ENCODE results near the gene LAMA3. TPM values are rescaled to one million over a fixed set of nuclear protein-coding genes. Genes with fewer than 3 reads are reported as not detected.

Gene LAMA3, protein sequence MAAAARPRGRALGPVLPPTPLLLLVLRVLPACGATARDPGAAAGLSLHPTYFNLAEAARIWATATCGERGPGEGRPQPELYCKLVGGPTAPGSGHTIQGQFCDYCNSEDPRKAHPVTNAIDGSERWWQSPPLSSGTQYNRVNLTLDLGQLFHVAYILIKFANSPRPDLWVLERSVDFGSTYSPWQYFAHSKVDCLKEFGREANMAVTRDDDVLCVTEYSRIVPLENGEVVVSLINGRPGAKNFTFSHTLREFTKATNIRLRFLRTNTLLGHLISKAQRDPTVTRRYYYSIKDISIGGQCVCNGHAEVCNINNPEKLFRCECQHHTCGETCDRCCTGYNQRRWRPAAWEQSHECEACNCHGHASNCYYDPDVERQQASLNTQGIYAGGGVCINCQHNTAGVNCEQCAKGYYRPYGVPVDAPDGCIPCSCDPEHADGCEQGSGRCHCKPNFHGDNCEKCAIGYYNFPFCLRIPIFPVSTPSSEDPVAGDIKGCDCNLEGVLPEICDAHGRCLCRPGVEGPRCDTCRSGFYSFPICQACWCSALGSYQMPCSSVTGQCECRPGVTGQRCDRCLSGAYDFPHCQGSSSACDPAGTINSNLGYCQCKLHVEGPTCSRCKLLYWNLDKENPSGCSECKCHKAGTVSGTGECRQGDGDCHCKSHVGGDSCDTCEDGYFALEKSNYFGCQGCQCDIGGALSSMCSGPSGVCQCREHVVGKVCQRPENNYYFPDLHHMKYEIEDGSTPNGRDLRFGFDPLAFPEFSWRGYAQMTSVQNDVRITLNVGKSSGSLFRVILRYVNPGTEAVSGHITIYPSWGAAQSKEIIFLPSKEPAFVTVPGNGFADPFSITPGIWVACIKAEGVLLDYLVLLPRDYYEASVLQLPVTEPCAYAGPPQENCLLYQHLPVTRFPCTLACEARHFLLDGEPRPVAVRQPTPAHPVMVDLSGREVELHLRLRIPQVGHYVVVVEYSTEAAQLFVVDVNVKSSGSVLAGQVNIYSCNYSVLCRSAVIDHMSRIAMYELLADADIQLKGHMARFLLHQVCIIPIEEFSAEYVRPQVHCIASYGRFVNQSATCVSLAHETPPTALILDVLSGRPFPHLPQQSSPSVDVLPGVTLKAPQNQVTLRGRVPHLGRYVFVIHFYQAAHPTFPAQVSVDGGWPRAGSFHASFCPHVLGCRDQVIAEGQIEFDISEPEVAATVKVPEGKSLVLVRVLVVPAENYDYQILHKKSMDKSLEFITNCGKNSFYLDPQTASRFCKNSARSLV (N-terminal part only)
- total RNA-seq (2014; rRNA removed; shearing (Covaris generic)), result 0.49 and 2.9 TPM in 2 replicates

DNA sequence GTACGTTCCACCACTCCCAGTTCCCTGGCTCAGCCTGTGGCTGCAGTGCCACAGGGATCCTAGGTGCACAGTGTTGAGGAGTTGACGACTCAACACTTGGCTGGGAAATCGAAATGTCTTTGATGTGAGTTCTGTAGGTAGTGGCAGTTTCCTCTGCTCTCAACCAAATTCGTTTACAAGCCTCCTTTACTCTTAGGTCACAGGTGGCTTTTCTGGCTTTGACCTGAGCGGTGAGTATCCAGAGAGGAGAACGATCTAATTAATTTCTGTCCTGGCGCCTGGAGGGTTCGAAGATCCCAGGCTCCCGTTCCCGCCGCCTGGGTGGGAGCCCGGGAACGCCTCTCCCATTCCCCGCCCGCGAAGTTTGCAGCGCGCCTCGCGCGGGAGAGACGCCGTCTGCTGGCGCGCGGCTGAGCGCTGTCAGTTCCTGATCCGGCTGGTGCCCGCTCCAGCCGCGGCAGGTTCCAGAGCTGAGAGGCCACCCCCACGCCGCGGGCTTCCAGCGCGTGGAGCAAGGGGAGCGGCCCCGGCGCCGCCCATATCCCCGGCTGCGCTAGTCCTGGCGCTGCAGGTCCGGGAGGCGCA lies at the start of gene LAMA3:
Gene LAMA3 (plus strand): TSS at position 423 of the 585 bp plus-strand sequence. CDS start 231 bp downstream, outside the sequence.
- peak; percentile 54 for DNase-seq (ENCODE audit: low read depth)

DNA sequence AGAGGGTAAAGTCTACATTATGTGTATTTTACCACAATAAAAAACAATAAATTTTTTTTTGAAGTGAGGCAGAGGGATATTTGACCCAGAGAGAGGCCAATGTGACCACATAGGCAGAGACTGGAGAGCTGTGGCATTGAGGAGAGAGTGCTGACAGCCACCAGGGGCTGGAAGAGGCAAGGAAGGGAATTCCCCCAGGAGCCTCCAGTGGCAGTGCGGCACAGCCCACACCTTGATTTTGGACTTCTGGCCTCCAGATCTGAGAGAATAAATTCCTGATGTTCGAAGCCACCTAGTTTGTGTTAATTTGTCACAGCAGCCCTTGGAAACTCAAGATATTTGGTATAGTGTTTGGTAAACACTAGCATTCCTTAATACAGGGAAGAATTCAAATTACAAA lies 49.2 kb upstream of the LAMA3 start:
- DNase-seq (ENCODE audit: low read depth), result no peak

DNA sequence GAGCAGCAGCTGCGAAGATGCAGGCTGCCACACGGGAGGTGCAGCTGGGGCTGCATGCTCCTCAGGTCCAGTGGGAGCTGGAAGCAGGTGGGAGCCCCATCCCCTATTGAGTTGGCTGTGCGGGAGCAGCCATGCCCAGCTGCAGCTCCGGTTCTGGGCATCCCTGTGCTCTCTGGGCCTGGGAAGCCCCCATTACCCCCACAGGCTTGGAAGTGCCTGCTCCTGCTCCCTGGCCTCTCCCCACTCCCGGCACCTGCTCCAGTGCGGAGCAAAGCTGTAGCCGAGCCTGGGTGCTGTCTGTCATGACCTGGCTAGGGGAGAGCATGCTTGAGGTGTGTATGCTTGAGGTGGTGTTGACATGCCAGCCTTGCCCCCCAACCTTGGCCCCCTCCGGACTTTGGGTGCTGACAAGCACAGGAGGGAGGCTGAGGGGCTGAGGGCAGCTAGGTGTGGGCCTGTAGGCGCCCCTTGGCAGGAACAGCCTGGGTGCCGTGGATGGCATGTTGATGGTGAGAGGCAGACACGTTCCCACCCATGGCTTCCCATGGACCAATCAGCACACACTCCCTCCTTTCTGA lies 48.0 kb upstream of the LAMA3 start:
- no peak for DNase-seq (ENCODE audit: low read depth)

DNA sequence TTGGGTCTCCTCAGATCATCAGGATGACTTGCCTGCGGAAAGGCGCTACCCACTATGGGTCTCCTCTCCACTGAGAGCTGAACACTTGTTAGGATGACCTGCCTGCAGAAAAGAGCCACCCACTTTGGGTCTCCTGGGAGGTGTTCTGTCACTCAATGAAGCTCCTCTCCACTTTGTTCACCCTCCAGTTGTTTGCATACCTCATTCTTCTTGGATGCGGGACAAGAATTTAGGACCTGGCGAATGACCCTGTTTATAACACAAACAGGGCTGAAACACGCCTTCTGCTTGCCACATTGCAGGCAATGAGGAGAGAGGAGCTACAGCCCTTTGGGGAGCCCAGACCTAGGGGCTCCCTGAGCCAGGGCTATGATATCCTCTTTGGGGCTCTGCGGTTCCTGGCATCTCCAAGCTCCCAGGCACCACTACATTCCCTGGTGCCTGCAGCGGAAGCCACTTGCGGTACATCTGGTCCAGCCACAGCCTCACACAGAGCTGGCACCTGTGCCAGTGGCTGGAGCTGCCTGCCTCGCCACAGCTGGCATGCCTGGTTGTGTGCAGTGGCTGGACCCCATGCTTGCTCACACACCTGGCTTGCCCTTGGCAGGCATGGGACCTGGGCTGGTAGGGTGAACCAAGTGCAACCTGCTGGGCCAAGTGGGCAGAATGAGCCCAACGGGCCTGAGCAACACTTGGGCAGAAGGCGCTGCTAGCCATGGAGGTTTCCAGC lies 47.2 kb upstream of the LAMA3 start:
- DNase-seq (ENCODE audit: low read depth), result no peak

DNA sequence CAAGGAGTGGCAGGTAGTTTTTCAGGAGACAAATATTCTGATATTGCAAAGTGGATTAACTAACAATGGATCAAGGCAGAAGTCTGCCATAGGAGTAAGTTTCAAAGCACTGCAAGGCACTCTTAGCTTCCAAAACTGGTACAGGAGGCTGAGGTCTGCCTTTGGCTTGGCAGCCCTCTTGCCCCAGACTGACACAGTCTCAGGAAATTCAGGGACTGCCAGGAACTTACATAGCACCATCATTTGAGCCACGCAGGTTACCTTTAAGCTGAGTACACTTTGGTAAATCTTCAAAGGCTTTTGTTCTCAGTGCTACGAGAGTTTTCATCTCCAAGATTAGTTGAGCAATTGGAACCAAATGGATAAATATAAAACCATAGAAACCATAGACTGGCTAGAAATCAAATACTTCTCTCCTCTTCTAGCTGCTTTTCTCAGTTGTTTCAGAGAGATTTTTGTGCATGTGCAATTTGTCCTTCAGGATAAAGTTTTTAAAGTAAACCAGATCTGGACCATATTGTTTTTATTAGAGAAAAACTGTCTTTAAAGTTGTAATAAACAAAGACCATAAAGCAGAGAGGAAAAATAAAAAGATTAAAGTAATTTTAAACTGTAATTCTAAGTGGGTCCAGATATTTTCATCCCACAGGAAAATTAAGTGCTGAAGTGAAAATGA lies 45.3 kb upstream of the LAMA3 start:
- no peak for DNase-seq (ENCODE audit: low read depth)

DNA sequence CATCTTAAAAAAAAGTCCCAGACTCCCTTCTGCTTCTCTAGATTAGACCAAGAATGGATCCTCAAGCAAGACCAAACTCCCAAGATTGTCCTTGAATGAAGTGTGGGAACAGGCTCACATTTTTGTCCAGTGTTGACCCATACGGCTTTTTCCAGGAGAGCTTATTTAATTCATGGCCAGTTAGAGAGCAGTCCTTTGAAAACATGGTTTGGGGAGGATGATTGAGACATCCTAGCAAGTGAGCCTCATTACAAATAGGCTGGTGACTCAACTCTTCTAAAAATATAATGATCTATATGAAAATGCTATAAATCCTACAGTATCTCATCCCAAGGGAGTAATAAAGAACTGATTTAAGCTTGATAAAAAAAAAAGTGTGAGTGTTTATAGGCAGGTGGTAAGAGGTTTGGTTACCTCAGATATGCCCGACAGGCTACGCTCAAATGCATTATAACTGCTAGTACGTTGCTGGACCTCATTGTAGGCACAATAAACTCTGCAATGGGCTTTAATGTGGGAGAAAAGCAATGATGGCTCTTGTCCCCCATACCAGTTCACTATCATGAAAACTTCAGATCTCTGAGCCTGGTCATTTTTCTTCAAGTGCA lies 43.6 kb upstream of the LAMA3 start:
- DNase-seq (ENCODE audit: low read depth), result no peak

DNA sequence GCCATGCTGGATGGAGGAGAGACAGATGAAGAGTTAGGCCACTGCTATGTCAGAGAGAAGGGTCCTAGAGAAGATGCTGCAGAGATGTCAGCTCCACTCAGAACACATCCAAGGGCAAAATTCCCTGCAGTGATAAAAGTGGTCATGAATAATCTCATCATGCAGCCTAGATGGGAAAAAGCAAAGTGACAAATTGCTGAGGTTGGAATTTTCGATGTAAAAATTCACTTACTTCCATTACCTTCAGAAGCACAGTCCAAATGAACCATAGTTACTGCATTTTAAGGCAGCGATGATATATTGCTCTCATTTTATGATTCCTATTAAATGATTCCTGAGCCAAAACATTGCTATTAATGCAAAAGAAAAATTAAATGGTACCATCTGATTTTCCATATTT lies 43.0 kb upstream of the LAMA3 start:
- no peak for DNase-seq (ENCODE audit: low read depth)

DNA sequence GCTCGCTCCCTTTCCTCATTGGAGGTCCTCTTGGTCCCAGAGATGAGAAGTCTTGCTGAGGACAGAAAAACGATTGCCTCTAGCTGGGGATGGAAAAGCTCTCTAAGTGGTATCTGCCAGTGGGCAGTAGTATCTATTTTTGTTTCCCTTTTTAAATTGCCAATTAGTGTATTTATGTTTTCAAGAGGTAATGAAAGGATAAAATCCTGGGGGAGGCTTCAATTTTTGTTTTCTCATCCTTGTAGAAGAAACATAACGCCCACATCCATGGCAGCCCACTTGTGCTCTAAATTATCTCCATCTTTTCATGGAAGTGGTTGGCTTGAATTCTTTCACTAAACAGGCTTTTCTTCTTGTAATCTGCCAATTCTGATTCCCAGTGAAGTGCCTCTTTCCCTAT lies 40.8 kb upstream of the LAMA3 start:
- no peak for DNase-seq (ENCODE audit: low read depth)

DNA sequence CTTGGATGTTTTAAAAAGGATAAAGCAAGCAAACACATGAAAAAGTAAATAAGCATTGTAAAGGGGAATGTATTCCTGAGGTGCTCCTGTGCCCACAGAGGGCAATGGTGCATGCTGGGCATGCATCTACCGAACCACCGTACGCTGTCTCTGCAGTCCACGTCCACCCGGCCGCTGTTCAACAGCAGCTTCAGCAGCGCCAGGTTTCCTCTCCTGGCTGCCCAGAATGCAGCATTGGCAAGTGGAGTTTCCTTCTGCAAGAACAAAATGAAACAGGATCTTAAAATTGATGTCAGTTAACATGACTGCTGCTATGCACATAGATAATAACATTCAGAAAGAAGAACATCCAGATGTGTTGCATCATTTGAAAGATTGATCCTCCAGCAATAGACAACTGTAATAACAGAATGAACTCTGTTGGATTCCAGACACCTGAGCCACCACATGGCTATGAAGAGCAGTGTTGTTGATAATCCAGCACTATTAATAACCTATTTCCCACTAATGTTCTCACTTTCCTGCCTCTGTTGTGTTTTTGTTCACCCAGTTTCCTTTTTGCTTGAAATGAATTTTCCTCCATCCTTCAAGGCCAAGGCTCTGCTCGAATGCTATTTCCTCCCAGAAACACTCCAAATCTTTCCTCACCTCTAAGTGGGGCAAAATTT lies 40.2 kb upstream of the LAMA3 start:
- no peak for DNase-seq (ENCODE audit: low read depth)

DNA sequence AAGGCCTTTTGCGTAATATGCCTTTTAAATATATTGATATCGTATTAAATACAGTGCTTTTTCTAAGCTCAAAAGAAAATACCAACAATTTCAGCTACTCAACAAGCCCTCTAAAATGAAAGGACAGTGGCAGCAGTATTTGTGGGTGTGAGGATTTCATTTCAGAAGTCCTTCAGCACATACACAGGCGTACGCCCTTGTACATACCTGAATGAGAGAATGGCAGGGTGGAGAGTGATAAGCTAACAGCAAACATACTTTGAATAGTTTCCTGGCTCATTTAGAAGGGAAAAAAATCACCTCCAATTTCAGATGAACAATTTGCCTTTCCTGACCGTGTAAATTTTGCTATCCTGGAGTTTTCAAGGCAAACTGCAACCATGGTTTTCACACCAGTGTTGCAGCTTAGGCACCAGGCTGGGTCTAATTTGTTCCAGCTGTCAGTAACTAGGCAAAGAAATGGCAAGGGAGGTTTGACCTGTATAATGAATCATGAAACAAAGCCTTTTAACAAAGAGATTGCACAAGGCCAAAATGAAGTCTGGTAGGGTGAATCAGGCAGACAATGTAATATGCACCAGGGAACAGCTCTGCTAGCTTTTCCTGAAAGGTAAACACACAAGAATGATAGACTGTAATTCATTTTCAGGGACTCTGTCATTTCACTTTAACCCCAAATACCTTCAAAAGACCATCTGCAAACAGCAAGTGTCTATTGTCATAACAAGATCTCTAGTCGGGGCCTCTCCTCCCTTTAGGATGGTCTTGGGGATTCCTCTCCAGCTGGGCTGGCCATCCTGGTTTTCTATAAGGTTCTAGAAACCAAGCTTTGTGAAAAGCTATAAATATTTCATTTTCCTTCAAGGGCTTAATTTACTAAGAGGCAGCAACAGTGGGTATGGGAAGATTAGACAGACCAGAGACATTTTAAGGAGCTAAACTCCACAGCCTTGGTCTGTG lies 38.0 kb upstream of the LAMA3 start:
- DNase-seq (ENCODE audit: low read depth), result peak; percentile 89

DNA sequence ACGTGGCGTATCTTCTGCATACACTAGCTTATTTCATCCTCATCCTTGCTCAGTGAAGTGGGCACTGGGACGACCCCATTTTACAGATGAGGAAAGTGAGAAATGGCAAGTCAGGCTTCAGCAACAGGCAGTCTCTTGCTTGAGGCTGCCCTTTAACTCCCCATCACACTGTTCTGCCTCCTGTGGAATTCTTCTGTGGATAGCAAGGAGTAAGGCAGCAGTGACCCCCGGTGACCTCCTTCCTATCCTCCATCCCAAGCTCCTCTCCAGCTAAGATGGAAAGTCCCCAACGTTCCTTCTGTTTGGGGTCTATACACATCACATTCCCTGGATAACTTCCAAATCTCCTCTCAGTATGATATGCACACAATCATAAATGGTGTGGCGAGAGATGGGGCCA lies 37.0 kb upstream of the LAMA3 start:
- DNase-seq (ENCODE audit: low read depth), result no peak

DNA sequence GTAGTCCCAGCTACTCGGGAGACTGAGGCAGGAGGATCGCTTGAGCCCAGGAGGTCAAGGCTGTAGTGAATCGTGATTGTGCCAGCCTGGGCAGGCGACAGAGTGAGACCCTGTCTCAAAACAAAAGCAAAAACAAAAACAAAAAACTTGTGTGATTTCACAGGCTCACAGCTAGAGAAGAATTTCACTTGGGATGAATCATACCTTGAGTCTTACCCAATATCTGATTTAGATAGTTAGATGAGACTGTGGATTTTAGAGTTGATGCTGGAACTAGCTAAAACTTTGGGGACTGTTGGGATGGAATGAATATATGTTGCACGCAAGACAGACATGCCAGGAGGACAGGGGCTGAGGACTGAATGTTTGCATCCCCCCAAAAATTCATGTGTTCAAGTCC lies 31.0 kb upstream of the LAMA3 start:
- DNase-seq (ENCODE audit: low read depth), result no peak

DNA sequence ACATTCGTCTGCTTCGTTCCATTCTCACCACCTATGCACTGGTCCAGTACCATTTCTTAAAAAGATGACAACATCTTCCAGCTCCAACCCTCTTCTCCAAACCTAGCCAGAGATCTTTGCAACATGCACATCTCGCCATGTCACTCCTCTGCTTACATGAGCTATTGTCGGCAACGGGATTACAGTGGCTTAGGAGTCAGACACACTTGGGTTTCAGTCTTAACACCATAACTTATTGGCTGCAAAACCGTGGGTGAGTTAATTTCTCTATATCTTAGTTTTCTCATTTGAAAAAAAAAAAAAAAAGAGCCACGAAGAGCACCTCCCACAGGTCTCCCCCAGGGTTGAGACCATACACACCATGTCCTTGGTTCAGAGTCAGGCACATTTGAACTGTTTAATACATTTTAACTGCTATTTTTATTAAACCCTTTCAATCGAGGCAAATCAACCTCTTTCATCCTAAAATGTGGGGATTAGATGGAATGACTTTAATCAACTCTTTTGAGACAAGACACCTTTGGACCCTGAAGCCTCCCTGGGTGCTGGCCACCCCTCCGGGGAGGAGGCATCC lies 27.4 kb upstream of the LAMA3 start:
- no peak for DNase-seq (ENCODE audit: low read depth)

DNA sequence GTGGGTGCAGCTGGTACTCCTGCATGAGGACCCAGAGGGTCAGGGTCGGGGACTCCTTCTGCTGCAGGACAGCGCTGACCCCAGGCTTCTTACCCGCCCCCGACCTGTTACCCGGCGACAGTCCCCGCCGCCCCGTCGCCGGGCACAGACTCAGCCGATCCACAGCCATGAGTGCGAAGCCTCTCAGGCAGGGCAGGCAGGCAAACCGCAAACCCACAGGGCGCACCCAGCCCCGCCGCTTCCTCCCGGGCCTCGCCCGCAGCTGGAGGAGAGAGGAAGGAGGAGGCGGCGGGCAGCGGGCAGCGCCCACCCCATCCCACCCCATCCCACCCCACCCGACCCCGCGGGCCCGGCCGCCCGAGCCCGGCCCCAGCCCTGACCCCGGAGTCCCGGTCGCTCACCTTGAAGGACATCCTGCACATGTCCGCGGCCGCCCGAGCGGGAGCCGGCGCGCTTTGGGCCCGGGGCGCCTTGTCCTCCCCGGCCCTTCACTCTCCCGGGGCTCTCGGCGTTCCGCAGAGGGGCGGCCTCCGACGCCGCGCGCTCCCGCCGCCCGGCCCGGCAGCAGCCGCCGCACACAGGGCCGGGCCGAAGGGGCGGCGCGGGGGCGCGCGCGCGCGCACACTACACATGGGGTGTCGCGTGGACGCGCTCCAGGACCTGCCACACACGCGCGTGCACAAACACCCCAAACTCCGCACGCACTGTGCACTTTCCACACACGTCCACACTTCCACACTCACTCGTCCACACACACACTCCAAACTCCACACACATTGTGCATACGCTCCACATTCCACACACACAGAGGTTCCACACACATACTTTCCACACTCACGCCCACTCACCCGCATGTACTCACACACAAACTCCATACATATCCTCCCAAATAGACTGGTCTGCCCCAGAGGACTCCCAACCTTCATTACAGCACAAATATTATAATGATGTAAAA lies 26.7 kb upstream of the LAMA3 start, which contains the start of gene ANKRD29:
Gene ANKRD29 (minus strand): TSS at position 603 of the 955 bp plus-strand sequence. CDS start 181 bp downstream, at position 422.
- peak; percentile 45 for DNase-seq (ENCODE audit: low read depth)

DNA sequence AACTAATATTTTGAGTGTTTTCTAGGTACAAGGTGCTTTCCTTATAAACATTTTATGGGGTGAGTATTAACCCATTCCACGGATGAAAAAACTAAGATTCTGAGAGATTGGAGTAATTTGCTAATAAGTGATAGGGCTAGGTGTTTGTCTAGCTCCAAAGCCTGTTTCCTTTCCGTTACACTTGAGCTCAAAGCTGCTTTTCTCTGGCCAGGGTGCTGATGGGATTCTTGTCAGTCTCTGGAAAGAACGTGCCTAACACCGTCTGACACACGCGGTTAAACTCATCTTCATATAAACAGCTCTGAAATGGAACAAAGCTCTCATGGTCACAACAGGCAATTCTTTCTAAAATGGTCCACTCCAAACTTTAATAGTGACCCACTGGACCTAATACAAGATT lies 24.6 kb upstream of the LAMA3 start:
- DNase-seq (ENCODE audit: low read depth), result peak; percentile 15

DNA sequence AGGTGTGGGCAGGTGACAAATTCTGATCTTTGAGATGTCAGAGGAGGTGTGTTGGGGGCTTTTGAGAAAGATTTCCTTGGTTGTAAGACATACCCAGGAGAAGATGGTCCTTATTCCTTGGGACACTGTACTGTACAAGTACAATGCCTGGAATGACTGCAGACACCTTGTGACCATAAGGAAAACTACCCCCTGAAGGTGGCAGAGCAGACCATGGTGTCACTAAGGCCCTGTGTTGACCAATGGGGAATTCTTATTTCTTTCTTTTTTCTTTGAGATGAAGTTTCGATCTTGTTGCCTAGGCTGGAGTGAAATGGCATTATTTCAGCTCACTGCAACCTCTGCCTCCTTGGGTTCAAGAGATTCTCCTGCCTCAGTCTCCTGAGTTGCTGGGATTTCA lies 22.1 kb upstream of the LAMA3 start:
- no peak for DNase-seq (ENCODE audit: low read depth)
